HepG2 (cell line): ENCODE results near the gene NOTUM. TPM values are rescaled to one million over a fixed set of nuclear protein-coding genes. Genes with fewer than 3 reads are reported as not detected.

Experiments used
- AHR ChIP-seq: IDR thresholded peaks from 2 replicates; pipeline ENCODE4 v1.6.1; 2018; ENCODE audit warnings: missing genetic modification reagents, missing compliant biosample characterization
- BRD4 ChIP-seq: sonication (generic); formaldehyde crosslinking; IDR thresholded peaks from 2 replicates; pipeline ENCODE4 v1.4.0; 2020; ENCODE audit warnings: missing genetic modification reagents
- FOSL1 ChIP-seq: sonication (generic); formaldehyde crosslinking; IDR thresholded peaks from 2 replicates; pipeline ENCODE4 v1.9.0; 2021; ENCODE audit warnings: missing genetic modification reagents, borderline replicate concordance
- HOXA3 ChIP-seq: sonication (generic); formaldehyde crosslinking; IDR thresholded peaks from 2 replicates; pipeline ENCODE4 v1.5.0; 2020; ENCODE audit warnings: missing genetic modification reagents
- NCOA1 ChIP-seq: sonication (generic); formaldehyde crosslinking; IDR thresholded peaks from 2 replicates; pipeline ENCODE4 v1.9.0; 2021; ENCODE audit warnings: missing genetic modification reagents
- REPIN1 ChIP-seq: sonication (generic); formaldehyde crosslinking; IDR thresholded peaks from 2 replicates; pipeline ENCODE4 v1.8.0; 2022; ENCODE audit warnings: missing genetic modification reagents, low read depth, mild to moderate bottlenecking, borderline replicate concordance
- SOX13 ChIP-seq, 3 experiments: fragments of 450-650 bp in 1 of 3; sonication (generic) in 1 of 3; formaldehyde crosslinking in 1 of 3; IDR thresholded peaks in 2 of 3; conservative IDR thresholded peaks in 1 of 3; 2 replicates each; pipeline versions ENCODE4 v1.5.0 to v1.6.1; 2016 to 2020; ENCODE audit warnings: antibody characterized with exemption in 1 of 3, mild to moderate bottlenecking in 1 of 3, missing compliant biosample characterization in 1 of 3, missing genetic modification reagents in 1 of 3, moderate library complexity in 1 of 3
- ZNF326 ChIP-seq: sonication (generic); formaldehyde crosslinking; IDR thresholded peaks from 2 replicates; pipeline ENCODE4 v1.4.0; 2020; ENCODE audit warnings: missing genetic modification reagents, borderline replicate concordance
- ZNF343 ChIP-seq: sonication (generic); formaldehyde crosslinking; IDR thresholded peaks from 2 replicates; pipeline ENCODE4 v1.4.0; 2020; ENCODE audit warnings: mild to moderate bottlenecking, missing genetic modification reagents
- ZNF468 ChIP-seq: sonication (generic); formaldehyde crosslinking; IDR thresholded peaks from 2 replicates; pipeline ENCODE4 v1.8.0; 2022; ENCODE audit warnings: mild to moderate bottlenecking, moderate library complexity, missing genetic modification reagents
- ZNF558 ChIP-seq: sonication (generic); formaldehyde crosslinking; IDR thresholded peaks from 2 replicates; pipeline ENCODE4 v1.9.0; 2022; ENCODE audit warnings: mild to moderate bottlenecking, missing genetic modification reagents, borderline replicate concordance
- ZNF678 ChIP-seq: sonication (generic); formaldehyde crosslinking; IDR thresholded peaks from 2 replicates; pipeline ENCODE4 v1.4.0; 2020; ENCODE audit warnings: mild to moderate bottlenecking, missing genetic modification reagents
- polyA plus RNA-seq, 8 experiments: library from polyadenylated mRNA; depleted of rRNA in 3 of 8; stranded (reverse) in 7 of 8; unstranded in 1 of 8; fragments of >200 nt; fragmentation: Illumina TruSeq in 4 of 8; extraction: Trizol in 4 of 8; gene quantifications; 2 replicates each; pipeline versions ENCODE4 v1.2.1 to v1.2.3, GENCODE V29; 2011 to 2016; ENCODE audit warnings: low read depth in 4 of 8, missing spikeins in 1 of 8, mixed read lengths in 1 of 8; ENCODE audit not compliant: insufficient read depth in 1 of 8
- total RNA-seq, 5 experiments: library from RNA; depleted of rRNA; stranded (reverse); fragments of >200 nt; fragmentation: Illumina TruSeq; extraction: Trizol; gene quantifications; 2 replicates each; pipeline ENCODE4 v1.2.3, GENCODE V29; 2016; ENCODE audit warnings: low read depth in 1 of 5
- TF ChIP-seq, protein P1 (sequence below): IDR thresholded peaks from 2 replicates; pipeline ENCODE4 v1.6.1; 2016; ENCODE audit warnings: mild to moderate bottlenecking
- TF ChIP-seq, protein P2 (sequence below): sonication (generic); formaldehyde crosslinking; IDR thresholded peaks from 2 replicates; pipeline ENCODE4 v1.4.0; 2020; ENCODE audit warnings: low read depth, mild to moderate bottlenecking, missing genetic modification reagents
- TF ChIP-seq, protein P3 (sequence below): sonication (generic); formaldehyde crosslinking; IDR thresholded peaks from 2 replicates; pipeline ENCODE4 v1.5.0; 2020; ENCODE audit warnings: missing genetic modification reagents, mild to moderate bottlenecking, borderline replicate concordance
- TF ChIP-seq, protein P4 (sequence below): sonication (generic); formaldehyde crosslinking; IDR thresholded peaks from 2 replicates; pipeline ENCODE4 v1.9.0; 2021; ENCODE audit warnings: missing genetic modification reagents, borderline replicate concordance
- TF ChIP-seq, protein P5 (sequence below): sonication (generic); formaldehyde crosslinking; IDR thresholded peaks from 2 replicates; pipeline ENCODE4 v1.5.1; 2020; ENCODE audit warnings: mild to moderate bottlenecking, missing genetic modification reagents, borderline replicate concordance
- TF ChIP-seq, protein P6 (sequence below): IDR thresholded peaks from 2 replicates; pipeline ENCODE4 v1.6.1; 2016; ENCODE audit warnings: missing compliant biosample characterization, missing genetic modification reagents, borderline replicate concordance

NOTUM gene
- total and polyA plus RNA-seq, 2 of the 13 experiments (the other 11 are each of a cell fraction or from before 2014, with no cell fraction given) = 150 to 160 TPM

DNA sequence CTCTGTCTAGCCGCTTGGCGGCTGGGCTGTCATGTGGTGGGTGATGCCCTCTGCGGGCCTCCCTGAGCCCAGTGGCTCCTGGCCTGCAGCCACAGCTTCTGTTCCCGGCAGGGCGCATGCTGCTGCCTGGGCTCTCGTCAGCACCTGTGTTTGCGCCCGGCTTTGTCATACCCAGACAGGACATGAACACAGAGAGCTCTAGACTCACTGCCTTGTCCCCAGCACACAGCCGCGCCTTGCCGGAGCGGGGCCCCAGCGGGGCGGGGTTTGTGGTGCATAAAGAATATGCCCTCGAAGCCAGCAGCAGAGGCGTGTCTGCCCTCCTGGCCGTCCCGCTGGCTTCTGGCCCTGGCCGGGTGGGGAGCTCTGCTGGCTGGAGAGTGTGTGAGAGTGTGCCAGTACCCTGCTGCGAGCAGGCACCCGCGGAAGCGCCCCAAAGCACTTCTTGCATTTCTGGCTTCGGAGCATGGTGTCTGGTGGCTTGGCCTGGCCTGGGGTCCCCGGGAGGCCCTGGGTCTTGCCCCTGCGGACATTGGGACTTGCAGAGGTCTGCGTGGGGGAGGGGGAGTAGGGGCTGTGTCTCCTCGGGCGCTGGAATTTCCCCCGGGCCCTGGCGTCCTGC is 30.8 kb upstream of the NOTUM start (continued):
- TF ChIP-seq REPIN1 (CRISPR knock-in tag) = peak; percentile 94; the same call in 1 of the 2 replicates
- TF ChIP-seq BRD4 (CRISPR knock-in tag) = no peak; the same call in 1 of the 2 replicates
- TF ChIP-seq, protein P1, sequence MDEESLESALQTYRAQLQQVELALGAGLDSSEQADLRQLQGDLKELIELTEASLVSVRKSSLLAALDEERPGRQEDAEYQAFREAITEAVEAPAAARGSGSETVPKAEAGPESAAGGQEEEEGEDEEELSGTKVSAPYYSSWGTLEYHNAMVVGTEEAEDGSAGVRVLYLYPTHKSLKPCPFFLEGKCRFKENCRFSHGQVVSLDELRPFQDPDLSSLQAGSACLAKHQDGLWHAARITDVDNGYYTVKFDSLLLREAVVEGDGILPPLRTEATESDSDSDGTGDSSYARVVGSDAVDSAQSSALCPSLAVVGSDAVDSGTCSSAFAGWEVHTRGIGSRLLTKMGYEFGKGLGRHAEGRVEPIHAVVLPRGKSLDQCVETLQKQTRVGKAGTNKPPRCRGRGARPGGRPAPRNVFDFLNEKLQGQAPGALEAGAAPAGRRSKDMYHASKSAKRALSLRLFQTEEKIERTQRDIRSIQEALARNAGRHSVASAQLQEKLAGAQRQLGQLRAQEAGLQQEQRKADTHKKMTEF = peak; percentile 97
- peak; percentile 68; the same call in 1 of the 2 replicates for TF ChIP-seq ZNF558 (CRISPR knock-in tag)
- peak; percentile 78 for TF ChIP-seq SOX13 (IDR thresholded peaks at IDR 0.05)
- peak in 1 of 2 experiments; percentile 78; a peak in 2 of 4 replicates for TF ChIP-seq SOX13 (CRISPR knock-in tag; conservative IDR thresholded peaks at IDR 0.05 in 1 of 2, IDR thresholded peaks at IDR 0.05 in 1 of 2)
- TF ChIP-seq HOXA3 (CRISPR knock-in tag) = peak; percentile 82
- TF ChIP-seq, protein P2, sequence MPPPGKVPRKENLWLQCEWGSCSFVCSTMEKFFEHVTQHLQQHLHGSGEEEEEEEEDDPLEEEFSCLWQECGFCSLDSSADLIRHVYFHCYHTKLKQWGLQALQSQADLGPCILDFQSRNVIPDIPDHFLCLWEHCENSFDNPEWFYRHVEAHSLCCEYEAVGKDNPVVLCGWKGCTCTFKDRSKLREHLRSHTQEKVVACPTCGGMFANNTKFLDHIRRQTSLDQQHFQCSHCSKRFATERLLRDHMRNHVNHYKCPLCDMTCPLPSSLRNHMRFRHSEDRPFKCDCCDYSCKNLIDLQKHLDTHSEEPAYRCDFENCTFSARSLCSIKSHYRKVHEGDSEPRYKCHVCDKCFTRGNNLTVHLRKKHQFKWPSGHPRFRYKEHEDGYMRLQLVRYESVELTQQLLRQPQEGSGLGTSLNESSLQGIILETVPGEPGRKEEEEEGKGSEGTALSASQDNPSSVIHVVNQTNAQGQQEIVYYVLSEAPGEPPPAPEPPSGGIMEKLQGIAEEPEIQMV (CRISPR knock-in tag) = peak; percentile 39; the same call in 1 of the 2 replicates
- TF ChIP-seq, protein P3, sequence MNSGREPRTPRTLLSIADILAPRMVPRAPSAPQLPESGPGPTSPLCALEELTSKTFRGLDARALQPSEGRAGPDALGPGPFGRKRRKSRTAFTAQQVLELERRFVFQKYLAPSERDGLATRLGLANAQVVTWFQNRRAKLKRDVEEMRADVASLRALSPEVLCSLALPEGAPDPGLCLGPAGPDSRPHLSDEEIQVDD (CRISPR knock-in tag) = no peak; the same call in 1 of the 2 replicates
- TF ChIP-seq ZNF678 = no peak; the same call in none of the 2 replicates
- TF ChIP-seq ZNF326 (CRISPR knock-in tag) = peak; percentile 30; the same call in 1 of the 2 replicates
- TF ChIP-seq NCOA1 (CRISPR knock-in tag) = peak; percentile 84; the same call in 1 of the 2 replicates
- TF ChIP-seq, protein P4, sequence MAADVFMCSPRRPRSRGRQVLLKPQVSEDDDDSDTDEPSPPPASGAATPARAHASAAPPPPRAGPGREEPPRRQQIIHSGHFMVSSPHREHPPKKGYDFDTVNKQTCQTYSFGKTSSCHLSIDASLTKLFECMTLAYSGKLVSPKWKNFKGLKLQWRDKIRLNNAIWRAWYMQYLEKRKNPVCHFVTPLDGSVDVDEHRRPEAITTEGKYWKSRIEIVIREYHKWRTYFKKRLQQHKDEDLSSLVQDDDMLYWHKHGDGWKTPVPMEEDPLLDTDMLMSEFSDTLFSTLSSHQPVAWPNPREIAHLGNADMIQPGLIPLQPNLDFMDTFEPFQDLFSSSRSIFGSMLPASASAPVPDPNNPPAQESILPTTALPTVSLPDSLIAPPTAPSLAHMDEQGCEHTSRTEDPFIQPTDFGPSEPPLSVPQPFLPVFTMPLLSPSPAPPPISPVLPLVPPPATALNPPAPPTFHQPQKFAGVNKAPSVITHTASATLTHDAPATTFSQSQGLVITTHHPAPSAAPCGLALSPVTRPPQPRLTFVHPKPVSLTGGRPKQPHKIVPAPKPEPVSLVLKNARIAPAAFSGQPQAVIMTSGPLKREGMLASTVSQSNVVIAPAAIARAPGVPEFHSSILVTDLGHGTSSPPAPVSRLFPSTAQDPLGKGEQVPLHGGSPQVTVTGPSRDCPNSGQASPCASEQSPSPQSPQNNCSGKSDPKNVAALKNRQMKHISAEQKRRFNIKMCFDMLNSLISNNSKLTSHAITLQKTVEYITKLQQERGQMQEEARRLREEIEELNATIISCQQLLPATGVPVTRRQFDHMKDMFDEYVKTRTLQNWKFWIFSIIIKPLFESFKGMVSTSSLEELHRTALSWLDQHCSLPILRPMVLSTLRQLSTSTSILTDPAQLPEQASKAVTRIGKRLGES = peak; percentile 93
- 0 out of 2 replicates have a peak, but pooled peaks have one; percentile 61 for TF ChIP-seq ZNF468 (CRISPR knock-in tag)
- TF ChIP-seq ZNF343 = peak; percentile 66; the same call in 1 of the 2 replicates
- TF ChIP-seq, protein P5, sequence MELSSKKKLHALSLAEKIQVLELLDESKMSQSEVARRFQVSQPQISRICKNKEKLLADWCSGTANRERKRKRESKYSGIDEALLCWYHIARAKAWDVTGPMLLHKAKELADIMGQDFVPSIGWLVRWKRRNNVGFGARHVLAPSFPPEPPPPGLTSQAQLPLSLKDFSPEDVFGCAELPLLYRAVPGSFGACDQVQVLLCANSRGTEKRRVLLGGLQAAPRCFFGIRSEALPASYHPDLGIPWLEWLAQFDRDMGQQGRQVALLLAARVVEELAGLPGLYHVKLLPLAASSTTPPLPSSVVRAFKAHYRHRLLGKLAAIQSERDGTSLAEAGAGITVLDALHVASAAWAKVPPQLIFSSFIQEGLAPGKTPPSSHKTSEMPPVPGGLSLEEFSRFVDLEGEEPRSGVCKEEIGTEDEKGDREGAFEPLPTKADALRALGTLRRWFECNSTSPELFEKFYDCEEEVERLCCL (CRISPR knock-in tag) = no peak
- peak; percentile 90; the same call in 1 of the 2 replicates for TF ChIP-seq AHR
- TF ChIP-seq FOSL1 (CRISPR knock-in tag) = peak; percentile 29; the same call in 1 of the 2 replicates
- TF ChIP-seq, protein P6, sequence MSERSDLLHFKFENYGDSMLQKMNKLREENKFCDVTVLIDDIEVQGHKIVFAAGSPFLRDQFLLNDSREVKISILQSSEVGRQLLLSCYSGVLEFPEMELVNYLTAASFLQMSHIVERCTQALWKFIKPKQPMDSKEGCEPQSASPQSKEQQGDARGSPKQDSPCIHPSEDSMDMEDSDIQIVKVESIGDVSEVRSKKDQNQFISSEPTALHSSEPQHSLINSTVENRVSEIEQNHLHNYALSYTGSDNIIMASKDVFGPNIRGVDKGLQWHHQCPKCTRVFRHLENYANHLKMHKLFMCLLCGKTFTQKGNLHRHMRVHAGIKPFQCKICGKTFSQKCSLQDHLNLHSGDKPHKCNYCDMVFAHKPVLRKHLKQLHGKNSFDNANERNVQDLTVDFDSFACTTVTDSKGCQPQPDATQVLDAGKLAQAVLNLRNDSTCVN (CRISPR knock-in tag) = peak; percentile 82
